ENCODE data around the gene GFPT1.
A peak's percentile ranks its signal among the peaks of the same experiment; 100 is the strongest.

The GFPT1 gene

GRCh38 chr2:69386789-69387734 is at the start of gene GFPT1:
Gene GFPT1 (minus strand): TSS chr2:69387227. CDS start chr2:69387071, 156 bp downstream.
- H3K4me3 ChIP-seq (ENCODE audit: low read length) = peak within 1 kb of the TSS; percentile 78
- no peak for TF ChIP-seq CTCF (conservative IDR thresholded peaks at IDR 0.05; ENCODE audit: low read depth, low read length)
- peak; percentile 70 for DNase-seq (ENCODE audit: low read depth)

GRCh38 chr2:69436596-69436937 is 49.5 kb upstream of the GFPT1 start:
- no peak for DNase-seq (ENCODE audit: low read depth)
- TF ChIP-seq CTCF (conservative IDR thresholded peaks at IDR 0.05; ENCODE audit: low read depth, low read length) = no peak
- H3K4me3 ChIP-seq (ENCODE audit: low read length) = peak overlapping the region; percentile 75

- TF ChIP-seq CTCF (conservative IDR thresholded peaks at IDR 0.05; ENCODE audit: low read depth, low read length) = no peak
- H3K4me3 ChIP-seq (ENCODE audit: low read length) = no peak overlapping the region
- no peak for DNase-seq (ENCODE audit: low read depth)
Observed at GRCh38 chr2:69434753-69435152, 47.7 kb upstream of the GFPT1 start.

GRCh38 chr2:69429491-69430183 is 42.6 kb upstream of the GFPT1 start:
- H3K4me3 ChIP-seq (ENCODE audit: low read length) = no peak overlapping the region
- no peak for DNase-seq (ENCODE audit: low read depth)
- no peak for TF ChIP-seq CTCF (conservative IDR thresholded peaks at IDR 0.05; ENCODE audit: low read depth, low read length)

DNA sequence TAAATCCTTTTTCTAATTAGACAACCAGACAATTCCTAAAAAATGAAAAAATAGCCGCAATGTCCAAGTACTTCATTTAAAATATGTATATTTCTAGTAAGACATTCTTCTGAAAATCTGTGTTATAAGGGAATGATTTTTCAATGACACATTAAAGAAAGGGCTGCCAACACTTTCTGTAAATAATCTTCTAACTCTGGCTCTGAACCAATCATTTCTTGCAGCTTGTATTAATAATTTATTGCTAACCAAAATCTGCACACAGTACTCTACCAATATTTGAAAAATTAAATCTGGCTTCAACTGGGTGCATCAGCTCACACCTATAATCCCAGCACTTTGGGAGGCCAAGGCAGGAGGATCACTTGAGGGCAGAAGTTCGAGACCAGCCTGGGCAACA is 42.0 kb upstream of the GFPT1 start:
- H3K4me3 ChIP-seq (ENCODE audit: low read length) = no peak overlapping the region
- DNase-seq (ENCODE audit: low read depth) = no peak
- no peak for TF ChIP-seq CTCF (conservative IDR thresholded peaks at IDR 0.05; ENCODE audit: low read depth, low read length)

- no peak for TF ChIP-seq CTCF (conservative IDR thresholded peaks at IDR 0.05; ENCODE audit: low read depth, low read length)
- no peak for DNase-seq (ENCODE audit: low read depth)
Observed at GRCh38 chr2:69424419-69424818, 37.4 kb upstream of the GFPT1 start.

More at GRCh38 chr2:69424419-69424818, 37.4 kb upstream of the GFPT1 start:
- H3K4me3 ChIP-seq (ENCODE audit: low read length) = no peak overlapping the region
